ENCODE data around the gene SESN1.

DNA sequence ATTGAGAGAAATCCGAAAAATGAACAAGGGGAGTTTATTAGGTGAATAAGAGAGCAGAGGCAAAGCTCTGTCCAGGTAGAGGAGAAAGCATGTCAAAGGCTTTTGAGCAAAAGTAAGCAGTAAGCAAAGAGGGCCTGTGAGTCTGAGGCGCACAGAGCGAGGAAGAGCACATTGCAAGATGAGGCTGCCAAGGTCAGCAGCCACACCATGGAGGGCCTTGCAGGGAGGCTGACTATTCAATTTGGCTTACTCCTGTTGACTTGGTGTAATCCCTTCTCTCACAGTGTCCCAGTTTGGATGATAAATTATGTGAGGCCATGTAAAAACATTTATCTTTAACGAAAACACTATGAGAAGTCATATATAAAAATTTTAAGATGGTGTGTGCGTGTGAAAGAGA is 32.4 kb downstream of the SESN1 start:
- TF ChIP-seq, protein P1, sequence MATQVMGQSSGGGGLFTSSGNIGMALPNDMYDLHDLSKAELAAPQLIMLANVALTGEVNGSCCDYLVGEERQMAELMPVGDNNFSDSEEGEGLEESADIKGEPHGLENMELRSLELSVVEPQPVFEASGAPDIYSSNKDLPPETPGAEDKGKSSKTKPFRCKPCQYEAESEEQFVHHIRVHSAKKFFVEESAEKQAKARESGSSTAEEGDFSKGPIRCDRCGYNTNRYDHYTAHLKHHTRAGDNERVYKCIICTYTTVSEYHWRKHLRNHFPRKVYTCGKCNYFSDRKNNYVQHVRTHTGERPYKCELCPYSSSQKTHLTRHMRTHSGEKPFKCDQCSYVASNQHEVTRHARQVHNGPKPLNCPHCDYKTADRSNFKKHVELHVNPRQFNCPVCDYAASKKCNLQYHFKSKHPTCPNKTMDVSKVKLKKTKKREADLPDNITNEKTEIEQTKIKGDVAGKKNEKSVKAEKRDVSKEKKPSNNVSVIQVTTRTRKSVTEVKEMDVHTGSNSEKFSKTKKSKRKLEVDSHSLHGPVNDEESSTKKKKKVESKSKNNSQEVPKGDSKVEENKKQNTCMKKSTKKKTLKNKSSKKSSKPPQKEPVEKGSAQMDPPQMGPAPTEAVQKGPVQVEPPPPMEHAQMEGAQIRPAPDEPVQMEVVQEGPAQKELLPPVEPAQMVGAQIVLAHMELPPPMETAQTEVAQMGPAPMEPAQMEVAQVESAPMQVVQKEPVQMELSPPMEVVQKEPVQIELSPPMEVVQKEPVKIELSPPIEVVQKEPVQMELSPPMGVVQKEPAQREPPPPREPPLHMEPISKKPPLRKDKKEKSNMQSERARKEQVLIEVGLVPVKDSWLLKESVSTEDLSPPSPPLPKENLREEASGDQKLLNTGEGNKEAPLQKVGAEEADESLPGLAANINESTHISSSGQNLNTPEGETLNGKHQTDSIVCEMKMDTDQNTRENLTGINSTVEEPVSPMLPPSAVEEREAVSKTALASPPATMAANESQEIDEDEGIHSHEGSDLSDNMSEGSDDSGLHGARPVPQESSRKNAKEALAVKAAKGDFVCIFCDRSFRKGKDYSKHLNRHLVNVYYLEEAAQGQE (IDR thresholded peaks at IDR 0.05) = no peak
- TF ChIP-seq CEBPB (IDR thresholded peaks at IDR 0.05) (no peak), POLR2A (IDR thresholded peaks at IDR 0.05; ENCODE audit: low read length) (no peak), SREBF2 (IDR thresholded peaks at IDR 0.05) (no peak), KDM1A (IDR thresholded peaks at IDR 0.05; ENCODE audit: low read depth) (no peak), CHD4 (IDR thresholded peaks at IDR 0.05; ENCODE audit: borderline replicate concordance) (no peak), RAD21 (conservative IDR thresholded peaks at IDR 0.05 in 1 of 2, IDR thresholded peaks at IDR 0.05 in 1 of 2) (no peak), MYC (IDR thresholded peaks at IDR 0.05; ENCODE audit: borderline replicate concordance, low read length) (no peak)
- TF ChIP-seq, protein P2, sequence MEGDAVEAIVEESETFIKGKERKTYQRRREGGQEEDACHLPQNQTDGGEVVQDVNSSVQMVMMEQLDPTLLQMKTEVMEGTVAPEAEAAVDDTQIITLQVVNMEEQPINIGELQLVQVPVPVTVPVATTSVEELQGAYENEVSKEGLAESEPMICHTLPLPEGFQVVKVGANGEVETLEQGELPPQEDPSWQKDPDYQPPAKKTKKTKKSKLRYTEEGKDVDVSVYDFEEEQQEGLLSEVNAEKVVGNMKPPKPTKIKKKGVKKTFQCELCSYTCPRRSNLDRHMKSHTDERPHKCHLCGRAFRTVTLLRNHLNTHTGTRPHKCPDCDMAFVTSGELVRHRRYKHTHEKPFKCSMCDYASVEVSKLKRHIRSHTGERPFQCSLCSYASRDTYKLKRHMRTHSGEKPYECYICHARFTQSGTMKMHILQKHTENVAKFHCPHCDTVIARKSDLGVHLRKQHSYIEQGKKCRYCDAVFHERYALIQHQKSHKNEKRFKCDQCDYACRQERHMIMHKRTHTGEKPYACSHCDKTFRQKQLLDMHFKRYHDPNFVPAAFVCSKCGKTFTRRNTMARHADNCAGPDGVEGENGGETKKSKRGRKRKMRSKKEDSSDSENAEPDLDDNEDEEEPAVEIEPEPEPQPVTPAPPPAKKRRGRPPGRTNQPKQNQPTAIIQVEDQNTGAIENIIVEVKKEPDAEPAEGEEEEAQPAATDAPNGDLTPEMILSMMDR (IDR thresholded peaks at IDR 0.05) = no peak
- TF ChIP-seq, protein P3, sequence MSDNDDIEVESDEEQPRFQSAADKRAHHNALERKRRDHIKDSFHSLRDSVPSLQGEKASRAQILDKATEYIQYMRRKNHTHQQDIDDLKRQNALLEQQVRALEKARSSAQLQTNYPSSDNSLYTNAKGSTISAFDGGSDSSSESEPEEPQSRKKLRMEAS (IDR thresholded peaks at IDR 0.05) = no peak
